Activated T-cell treated with anti-CD3 and anti-CD28 coated beads for 48 hours (primary cell): ENCODE results near the gene CMSS1.
A peak's percentile ranks its signal among the peaks of the same experiment; 100 is the strongest.

Experiments used
- DNase-seq: peaks from one replicate; pipeline ENCODE4 v3.0.0-alpha.2; 2020; ENCODE audit warnings: low read depth

CMSS1 gene

GRCh38 chr3:100057716-100058575 is 240.3 kb downstream of the CMSS1 start:
- DNase-seq, result no peak

GRCh38 chr3:100059472-100059871 is 241.8 kb downstream of the CMSS1 start:
- no peak for DNase-seq

- no peak for DNase-seq
These were observed 243.2 kb downstream of the CMSS1 start for GRCh38 chr3:100060685-100061484.

GRCh38 chr3:100062665-100063064 is 245.0 kb downstream of the CMSS1 start:
- no peak for DNase-seq

- DNase-seq, result no peak
These were observed 246.3 kb downstream of the CMSS1 start for GRCh38 chr3:100063929-100064461.

GRCh38 chr3:100067589-100067988 is 249.9 kb downstream of the CMSS1 start:
- no peak for DNase-seq

GRCh38 chr3:100068826-100069225 is 251.2 kb downstream of the CMSS1 start:
- peak; percentile 65 for DNase-seq

GRCh38 chr3:100069472-100069871 is 251.8 kb downstream of the CMSS1 start:
- no peak for DNase-seq

- no peak for DNase-seq
These were observed 254.8 kb downstream of the CMSS1 start for GRCh38 chr3:100072326-100073048.

GRCh38 chr3:100073049-100073713 is 255.5 kb downstream of the CMSS1 start:
- DNase-seq, result no peak

GRCh38 chr3:100073714-100074307 is 256.1 kb downstream of the CMSS1 start:
- no peak for DNase-seq

- no peak for DNase-seq
These were observed 257.5 kb downstream of the CMSS1 start for GRCh38 chr3:100075196-100075595.

GRCh38 chr3:100075851-100076730 is 258.4 kb downstream of the CMSS1 start:
- no peak for DNase-seq

GRCh38 chr3:100076731-100077529 is 259.3 kb downstream of the CMSS1 start:
- no peak for DNase-seq

- DNase-seq, result no peak
These were observed 261.7 kb downstream of the CMSS1 start for GRCh38 chr3:100079328-100079727.

GRCh38 chr3:100080573-100080972 is 262.9 kb downstream of the CMSS1 start:
- DNase-seq, result no peak

- no peak for DNase-seq
These were observed 263.6 kb downstream of the CMSS1 start for GRCh38 chr3:100081311-100081710.

- no peak for DNase-seq
These were observed 264.5 kb downstream of the CMSS1 start for GRCh38 chr3:100081986-100082692.

GRCh38 chr3:100082714-100083113 is 265.1 kb downstream of the CMSS1 start:
- DNase-seq, result no peak
